GM19023 (cell line): ENCODE measurements around the gene MRPL19.

Source experiments
- ATAC-seq: cut with Tn5 transposase; IDR thresholded peaks from one replicate; pipeline ENCODE4 v1.9.1; 2021; ENCODE audit warnings: mild to moderate bottlenecking, moderate library complexity; ENCODE audit not compliant: unreplicated experiment

MRPL19 gene

GRCh38 chr2:75646583-75647425, at the start of gene MRPL19:
MRPL19 (plus strand) TSS chr2:75646783; CDS start chr2:75646808, 25 bp downstream.
- peak; percentile 96 for ATAC-seq

GRCh38 chr2:75596784-75597183, 49.8 kb upstream of the MRPL19 start:
- ATAC-seq: no peak

- ATAC-seq: no peak
Measured at GRCh38 chr2:75597949-75598348, 48.6 kb upstream of the MRPL19 start.

- ATAC-seq: no peak
Measured at GRCh38 chr2:75598589-75599155, 47.9 kb upstream of the MRPL19 start.

GRCh38 chr2:75600461-75601011, 46.0 kb upstream of the MRPL19 start:
- no peak for ATAC-seq

GRCh38 chr2:75602724-75603342, 43.8 kb upstream of the MRPL19 start:
- no peak for ATAC-seq

- no peak for ATAC-seq
Measured at GRCh38 chr2:75603477-75603876, 43.1 kb upstream of the MRPL19 start.

- ATAC-seq: no peak
Measured at GRCh38 chr2:75604484-75604883, 42.1 kb upstream of the MRPL19 start.

GRCh38 chr2:75605770-75606529, 40.6 kb upstream of the MRPL19 start:
- ATAC-seq: no peak

- ATAC-seq: no peak
Measured at GRCh38 chr2:75606761-75607399, 39.7 kb upstream of the MRPL19 start.

GRCh38 chr2:75607400-75607798, 39.2 kb upstream of the MRPL19 start:
- no peak for ATAC-seq

GRCh38 chr2:75607988-75608683, 38.4 kb upstream of the MRPL19 start:
- ATAC-seq: no peak

GRCh38 chr2:75608684-75609333, 37.8 kb upstream of the MRPL19 start:
- ATAC-seq: peak; percentile 87

GRCh38 chr2:75609334-75609689, 37.3 kb upstream of the MRPL19 start:
- ATAC-seq: no peak

- ATAC-seq: no peak
Measured at GRCh38 chr2:75609937-75610508, 36.6 kb upstream of the MRPL19 start.

GRCh38 chr2:75610671-75611070, 35.9 kb upstream of the MRPL19 start:
- no peak for ATAC-seq

- no peak for ATAC-seq
Measured at GRCh38 chr2:75612108-75612861, 34.3 kb upstream of the MRPL19 start.

GRCh38 chr2:75612862-75613243, 33.7 kb upstream of the MRPL19 start:
- ATAC-seq: no peak
